IMR-90 (cell line): ENCODE data around the gene KCNH5. TPM values are rescaled to one million over a fixed set of nuclear protein-coding genes. Genes with fewer than 3 reads are reported as not detected.

ENCODE experiments used
- ATAC-seq: fragments of 200-7000 bp; cut with Tn5 transposase; 2 replicates; pipeline ENCODE4 v1.9.1; 2020; ENCODE audit warnings: low read depth, mild to moderate bottlenecking, moderate library complexity
- BruUV-seq: library from RNA; stranded (reverse); fragments of 400-500 nt; replicated peaks from 2 replicates; lab custom pipeline; 2021; lab: Mats Ljungman, UMichigan
- CTCF ChIA-PET: fragments of 300-600 bp; formaldehyde crosslinking; extraction: SDS; loops from one replicate; lab custom pipeline; 2021; ENCODE audit warnings: antibody characterized with exemption; lab: Yijun Ruan, JAX
- POLR2A ChIA-PET: fragments of 300-600 bp; sonication (Branson Sonifier 250); formaldehyde crosslinking; loops from one replicate; lab custom pipeline; 2022; ENCODE audit warnings: antibody characterized with exemption; ENCODE audit not compliant: unreplicated experiment; lab: Charles Lee
- DNase-seq: peaks from one replicate; pipeline ENCODE4 v3.0.0; 2013
- H2AFZ ChIP-seq: replicated peaks from 2 replicates; pipeline ENCODE3; 2013; ENCODE audit warnings: low read length, mild to moderate bottlenecking; ENCODE audit not compliant: poor library complexity
- H2AK5ac ChIP-seq: 2 replicates; pipeline ENCODE4 v1.6.1; 2013; ENCODE audit warnings: low read depth, low read length, inconsistent platforms
- H2AK9ac ChIP-seq: replicated peaks from 2 replicates; pipeline ENCODE3; 2013; ENCODE audit warnings: mild to moderate bottlenecking, low read depth, low read length, moderate library complexity; ENCODE audit not compliant: poor library complexity
- H2BK120ac ChIP-seq: 2 replicates; pipeline ENCODE4 v1.6.1; 2013; ENCODE audit warnings: low read depth, low read length, inconsistent platforms
- H2BK15ac ChIP-seq: 3 replicates; pipeline ENCODE4 v1.6.1; 2013; ENCODE audit warnings: low read depth, low read length, inconsistent platforms
- H2BK20ac ChIP-seq: 2 replicates; pipeline ENCODE4 v1.6.1; 2013; ENCODE audit warnings: low read depth, mild to moderate bottlenecking, inconsistent platforms, low read length, moderate library complexity
- H2BK5ac ChIP-seq: 2 replicates; pipeline ENCODE4 v1.6.1; 2013; ENCODE audit warnings: mild to moderate bottlenecking, low read depth, low read length, inconsistent platforms; ENCODE audit not compliant: poor library complexity, severe bottlenecking
- H3K14ac ChIP-seq: replicated peaks from 2 replicates; pipeline ENCODE4 v1.6.1; 2013; ENCODE audit warnings: low read depth, low read length, inconsistent platforms
- H3K18ac ChIP-seq: 2 replicates; pipeline ENCODE4 v1.6.1; 2013; ENCODE audit warnings: low read depth, low read length, control low read depth
- H3K23ac ChIP-seq: 2 replicates; pipeline ENCODE4 v1.6.1; 2013; ENCODE audit warnings: low read depth, low read length, inconsistent platforms
- H3K27ac ChIP-seq: 2 replicates; pipeline ENCODE4 v1.5.1; 2013; ENCODE audit warnings: mild to moderate bottlenecking, control low read depth, low read length; ENCODE audit not compliant: insufficient read depth
- H3K27me3 ChIP-seq: 2 replicates; pipeline ENCODE4 v1.6.1; 2013; ENCODE audit warnings: low read length; ENCODE audit not compliant: control insufficient read depth, insufficient read depth
- H3K36me3 ChIP-seq: 2 replicates; pipeline ENCODE4 v1.6.1; 2013; ENCODE audit warnings: low read length, mixed read lengths; ENCODE audit not compliant: control insufficient read depth, insufficient read depth
- H3K4ac ChIP-seq: 2 replicates; pipeline ENCODE4 v1.6.1; 2013; ENCODE audit warnings: low read depth, low read length, inconsistent platforms
- H3K4me1 ChIP-seq: 2 replicates; pipeline ENCODE4 v1.6.1; 2013; ENCODE audit warnings: low read length, mixed read lengths; ENCODE audit not compliant: control insufficient read depth, insufficient read depth
- H3K4me2 ChIP-seq: 2 replicates; pipeline ENCODE4 v1.6.1; 2013; ENCODE audit warnings: low read depth, mild to moderate bottlenecking, control low read depth, low read length, moderate library complexity
- H3K4me3 ChIP-seq: 2 replicates; pipeline ENCODE4 v1.5.1; 2013; ENCODE audit warnings: low read depth, mild to moderate bottlenecking, control low read depth, low read length, moderate library complexity; ENCODE audit not compliant: insufficient read depth
- H3K56ac ChIP-seq: 2 replicates; pipeline ENCODE4 v1.6.1; 2013; ENCODE audit warnings: low read length, inconsistent platforms; ENCODE audit not compliant: insufficient read depth; ENCODE audit errors: extremely low read depth
- H3K79me1 ChIP-seq, 2 experiments: 2 replicates each; pipeline ENCODE4 v1.6.1; 2013; ENCODE audit warnings: low read length in 2 of 2, inconsistent platforms in 1 of 2, low read depth in 1 of 2
- H3K9ac ChIP-seq: 2 replicates; pipeline ENCODE4 v1.6.1; 2013; ENCODE audit warnings: low read depth, low read length, control low read depth
- H3K9me1 ChIP-seq: 2 replicates; pipeline ENCODE4 v1.6.1; 2013; ENCODE audit warnings: low read length, inconsistent platforms; ENCODE audit not compliant: insufficient read depth
- H3K9me3 ChIP-seq: 2 replicates; pipeline ENCODE4 v1.6.1; 2013; ENCODE audit warnings: low read length; ENCODE audit not compliant: control insufficient read depth, insufficient read depth
- H4K20me1 ChIP-seq: 2 replicates; pipeline ENCODE4 v1.6.1; 2013; ENCODE audit warnings: low read length, inconsistent platforms; ENCODE audit not compliant: insufficient read depth
- H4K5ac ChIP-seq: 2 replicates; pipeline ENCODE4 v1.6.1; 2013; ENCODE audit warnings: mild to moderate bottlenecking, low read depth, low read length, control low read depth
- H4K8ac ChIP-seq, 2 experiments: 2 replicates each; pipeline ENCODE4 v1.6.1; 2013; ENCODE audit warnings: low read depth in 2 of 2, low read length in 2 of 2, control low read depth in 1 of 2, inconsistent platforms in 1 of 2
- H4K91ac ChIP-seq: 2 replicates; pipeline ENCODE4 v1.6.1; 2013; ENCODE audit warnings: low read depth, low read length, inconsistent platforms; ENCODE audit not compliant: insufficient read depth
- BHLHE40 ChIP-seq: fragments of 150-350 bp; IDR thresholded peaks from 2 replicates; pipeline ENCODE4 v1.6.1; 2016; ENCODE audit warnings: mild to moderate bottlenecking, low read depth, low read length
- CEBPB ChIP-seq: IDR thresholded peaks from 2 replicates; pipeline ENCODE4 v1.6.1; 2012; ENCODE audit warnings: low read depth, low read length, improper control_type of control experiment
- CHD1 ChIP-seq: IDR thresholded peaks from 2 replicates; pipeline ENCODE4 v1.6.1; 2012; ENCODE audit warnings: low read depth, low read length, improper control_type of control experiment
- CTCF ChIP-seq: conservative IDR thresholded peaks from 2 replicates; pipeline ENCODE4 v1.5.1; 2012; ENCODE audit warnings: mild to moderate bottlenecking, low read depth, low read length, improper control_type of control experiment
- ELK1 ChIP-seq: fragments of 150-350 bp; IDR thresholded peaks from 2 replicates; pipeline ENCODE4 v1.6.1; 2016; ENCODE audit warnings: low read depth, mild to moderate bottlenecking, low read length, moderate library complexity, borderline replicate concordance
- FOS ChIP-seq: fragments of 150-350 bp; IDR thresholded peaks from 2 replicates; pipeline ENCODE4 v1.6.1; 2016; ENCODE audit warnings: low read depth, low read length
- MAFK ChIP-seq: IDR thresholded peaks from 2 replicates; pipeline ENCODE4 v1.6.1; 2012; ENCODE audit warnings: low read depth, low read length, improper control_type of control experiment
- MAZ ChIP-seq: IDR thresholded peaks from 2 replicates; pipeline ENCODE4 v1.6.1; 2012; ENCODE audit warnings: low read depth, mild to moderate bottlenecking, low read length, improper control_type of control experiment, moderate library complexity, borderline replicate concordance
- MXI1 ChIP-seq: IDR thresholded peaks from 2 replicates; pipeline ENCODE4 v1.6.1; 2012; ENCODE audit warnings: low read depth, mild to moderate bottlenecking, low read length, moderate library complexity, borderline replicate concordance
- NFE2L2 ChIP-seq: fragments of 150-350 bp; IDR thresholded peaks from 2 replicates; pipeline ENCODE4 v1.6.1; 2016; ENCODE audit warnings: low read depth, mild to moderate bottlenecking, low read length
- POLR2A ChIP-seq: IDR thresholded peaks from 2 replicates; pipeline ENCODE4 v1.6.1; 2012; ENCODE audit warnings: mild to moderate bottlenecking, low read depth, low read length
- RAD21 ChIP-seq: IDR thresholded peaks from 2 replicates; pipeline ENCODE4 v1.6.1; 2012; ENCODE audit warnings: low read length, improper control_type of control experiment
- RCOR1 ChIP-seq: IDR thresholded peaks from 2 replicates; pipeline ENCODE4 v1.6.1; 2012; ENCODE audit warnings: mild to moderate bottlenecking, low read length, improper control_type of control experiment; ENCODE audit not compliant: insufficient replicate concordance
- RFX5 ChIP-seq: IDR thresholded peaks from 2 replicates; pipeline ENCODE4 v1.8.0; 2012; ENCODE audit warnings: low read depth, mild to moderate bottlenecking, low read length, moderate library complexity
- SMC3 ChIP-seq: fragments of 150-350 bp; IDR thresholded peaks from 2 replicates; pipeline ENCODE4 v1.6.1; 2016; ENCODE audit warnings: low read depth, mild to moderate bottlenecking, antibody characterized with exemption, low read length, moderate library complexity
- USF2 ChIP-seq: fragments of 150-350 bp; IDR thresholded peaks from 2 replicates; pipeline ENCODE4 v1.6.1; 2017; ENCODE audit warnings: mild to moderate bottlenecking, antibody characterized with exemption, low read length, low read depth
- WGBS, 2 experiments: methylation state at CpG; one replicate each; pipeline versions ENCODE4 v1.1.5 to v1.1.7; 2013; ENCODE audit warnings: missing lambda C conversion rate in 2 of 2; ENCODE audit not compliant: insufficient read length in 1 of 2; ENCODE audit errors: extremely low coverage in 2 of 2; 5-methylcytosine and 5-hydroxymethylcytosine counted together
- dilution Hi-C: fragments of 300-500 bp; cut with HindIII; formaldehyde crosslinking; loops from one replicate; pipeline ENCODE4 v1.14.3; 2018; ENCODE audit warnings: low sequenced_read_pairs; ENCODE audit not compliant: unreplicated experiment
- in situ Hi-C: fragments of 300-500 bp; cut with MboI; formaldehyde crosslinking; loops from 3 replicates; pipeline ENCODE4 v1.14.3; 2019; ENCODE audit warnings: low sequenced_read_pairs, inconsistent platforms, mixed read lengths
- intact Hi-C: fragments of 100-400 bp; cut with micrococcal nuclease; formaldehyde crosslinking; loops from 2 replicates; pipeline ENCODE4 v1.10.0; 2022
- polyA plus RNA-seq, 3 experiments: library from polyadenylated mRNA; depleted of rRNA; stranded (reverse); fragments of >200 nt; gene quantifications; 2 replicates each; pipeline ENCODE4 v1.2.3, GENCODE V29; 2012; ENCODE audit warnings: low replicate concordance in 1 of 3
- total RNA-seq: library from RNA; depleted of rRNA; stranded (reverse); fragments of >200 nt; gene quantifications from 2 replicates; pipeline ENCODE4 v1.2.3, GENCODE V29; 2012

Gene KCNH5
- total and polyA plus RNA-seq, 2 of the 4 experiments (the other 2 are of a cell fraction): under 0.01 to 0.03 TPM

GRCh38 chr14:62743118-62743517 is 302.1 kb downstream of the KCNH5 start:
- Histone ChIP-seq H3K9me1 (no peaks in the 10 kb centered on the region), H3K27ac (no peak overlapping the region), H3K79me1 (no peaks in the 10 kb centered on the region), H3K27me3 (no peaks in the 10 kb centered on the region), H3K4me2 (no peak overlapping the region), H4K91ac (no peak overlapping the region), H3K36me3 (no peaks in the 10 kb centered on the region), H3K14ac (no peak overlapping the region), H3K23ac (no peak overlapping the region), H4K8ac (no peak overlapping the region), H2BK20ac (no peak overlapping the region), H3K4me3 (no peak overlapping the region), H3K4ac (no peak overlapping the region), H2AK5ac (no peak overlapping the region), H2AFZ (no peak overlapping the region), H3K9ac (no peak overlapping the region), H3K4me1 (peaks cover 4% of the 10 kb centered on the region; the same call in 1 of the 2 replicates), H3K9me3 (no peaks in the 10 kb centered on the region), H2AK9ac (no peak overlapping the region), H4K5ac (no peak overlapping the region), H4K20me1 (no peaks in the 10 kb centered on the region), H3K56ac (no peak overlapping the region), H2BK120ac (no peak overlapping the region), H2BK15ac (no peak overlapping the region), H2BK5ac (no peak overlapping the region), H3K18ac (no peak overlapping the region)
- intact Hi-C loops: no loop called here
- ChIA-PET POLR2A (no interaction called here), CTCF (no interaction called here)
- WGBS, 2 experiments: no CpG with 5 or more reads among the region's 4 CpGs
- dilution Hi-C loops: no loop called here
- ATAC-seq: no peak
- in situ Hi-C loops: no loop called here
- no TSS peak for BruUV-seq
- TF ChIP-seq RAD21: no peak
- TF ChIP-seq USF2: no peak
- no peak for TF ChIP-seq RFX5
- no peak for TF ChIP-seq CHD1
- TF ChIP-seq ELK1: no peak
- TF ChIP-seq CTCF: no peak
- no peak for TF ChIP-seq POLR2A
- TF ChIP-seq MAZ: no peak
- no peak for TF ChIP-seq NFE2L2
- TF ChIP-seq SMC3: no peak
- no peak for TF ChIP-seq FOS
- TF ChIP-seq MXI1: no peak
- TF ChIP-seq MAFK: no peak
- TF ChIP-seq CEBPB: no peak
- no peak for TF ChIP-seq RCOR1
- no peak for TF ChIP-seq BHLHE40
- DNase-seq: no peak
